GM19025 (cell line): ENCODE measurements around the gene PRKG1.

Experiments
- ATAC-seq: cut with Tn5 transposase; IDR thresholded peaks from one replicate; pipeline ENCODE4 v1.9.1; 2021; ENCODE audit warnings: mild to moderate bottlenecking, low read depth, moderate library complexity; ENCODE audit not compliant: unreplicated experiment

Gene PRKG1

GRCh38 chr10:51619365-51619764 is 545.1 kb downstream of the PRKG1 start:
- no peak for ATAC-seq

DNA sequence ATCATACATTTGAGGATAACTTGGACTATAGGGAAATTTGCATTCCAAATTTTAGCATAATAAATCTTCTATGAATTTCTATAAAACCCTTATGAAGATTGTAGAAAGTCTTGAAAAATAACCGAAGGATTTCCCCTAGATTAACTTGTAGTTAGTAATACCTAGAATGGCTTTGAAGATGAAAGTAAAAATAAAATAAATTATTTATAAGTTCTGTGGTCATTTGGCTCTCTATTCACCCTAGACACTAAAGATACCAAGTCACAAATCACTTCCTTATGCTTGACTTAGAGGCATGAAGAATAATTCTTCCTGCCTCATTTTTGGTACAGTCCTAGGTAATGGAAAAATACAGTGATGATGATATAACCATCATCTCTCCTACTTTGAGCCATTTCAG is 545.8 kb downstream of the PRKG1 start:
- ATAC-seq = no peak

DNA sequence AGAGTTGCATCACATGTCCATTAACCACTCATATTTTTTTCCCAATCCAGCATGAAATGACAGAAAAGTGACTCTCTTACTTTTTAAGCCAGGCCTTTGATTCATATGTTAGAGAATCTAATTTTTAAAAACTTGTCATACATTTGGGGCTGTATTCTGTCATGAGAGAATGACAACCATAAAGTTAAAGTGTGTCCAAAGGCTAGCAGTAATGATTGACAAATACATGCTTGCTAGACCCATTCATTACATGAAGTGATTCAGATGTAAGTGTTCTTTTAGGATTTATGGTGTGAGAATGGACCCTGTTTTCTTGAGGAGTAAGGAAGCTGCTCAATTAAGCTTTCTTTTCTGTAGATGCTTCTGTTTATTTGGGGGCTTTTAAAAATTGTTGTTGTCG is 549.7 kb downstream of the PRKG1 start:
- ATAC-seq = no peak

- no peak for ATAC-seq
These were observed 555.8 kb downstream of the PRKG1 start for GRCh38 chr10:51629934-51630639.

- ATAC-seq = no peak
These were observed 556.3 kb downstream of the PRKG1 start for GRCh38 chr10:51630640-51631005.

- no peak for ATAC-seq
These were observed 561.1 kb downstream of the PRKG1 start for GRCh38 chr10:51635436-51635835.

DNA sequence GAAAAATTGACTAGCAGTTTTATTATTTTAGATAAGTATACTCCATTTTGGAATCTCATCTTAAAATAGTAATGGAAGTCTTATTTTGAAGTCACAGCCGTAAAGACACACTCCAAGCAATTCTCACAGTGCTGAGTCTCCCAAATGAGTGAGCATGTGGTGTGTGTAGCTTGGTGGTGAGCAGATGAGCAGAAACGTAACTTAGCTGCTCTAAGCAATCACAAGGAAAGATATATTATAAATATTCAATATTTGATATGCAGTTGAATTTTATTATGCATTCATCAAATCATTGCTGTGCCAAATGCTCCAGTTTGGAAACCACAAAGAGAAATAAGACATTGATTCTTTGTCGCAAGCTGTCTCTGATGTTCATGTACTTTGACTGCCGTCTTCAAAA is 563.9 kb downstream of the PRKG1 start:
- ATAC-seq = no peak

DNA sequence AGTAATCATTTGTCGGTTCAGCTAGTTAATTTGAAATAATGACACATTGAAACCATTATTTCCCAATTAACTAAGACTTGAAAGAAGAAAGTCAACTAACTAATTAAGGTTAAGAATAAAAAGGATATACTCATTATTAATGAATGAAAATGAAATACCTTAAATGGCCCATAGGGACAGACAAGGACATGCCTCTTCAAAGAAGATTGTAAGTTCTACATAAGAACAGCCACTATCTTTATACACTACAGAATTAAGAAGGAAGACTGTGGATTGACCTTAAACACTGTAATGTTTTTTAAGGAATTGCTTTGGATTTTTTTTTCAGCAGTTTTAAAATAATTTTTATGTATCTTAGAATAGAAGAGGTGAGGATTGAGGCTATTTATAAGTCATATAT is 564.5 kb downstream of the PRKG1 start:
- ATAC-seq = no peak

DNA sequence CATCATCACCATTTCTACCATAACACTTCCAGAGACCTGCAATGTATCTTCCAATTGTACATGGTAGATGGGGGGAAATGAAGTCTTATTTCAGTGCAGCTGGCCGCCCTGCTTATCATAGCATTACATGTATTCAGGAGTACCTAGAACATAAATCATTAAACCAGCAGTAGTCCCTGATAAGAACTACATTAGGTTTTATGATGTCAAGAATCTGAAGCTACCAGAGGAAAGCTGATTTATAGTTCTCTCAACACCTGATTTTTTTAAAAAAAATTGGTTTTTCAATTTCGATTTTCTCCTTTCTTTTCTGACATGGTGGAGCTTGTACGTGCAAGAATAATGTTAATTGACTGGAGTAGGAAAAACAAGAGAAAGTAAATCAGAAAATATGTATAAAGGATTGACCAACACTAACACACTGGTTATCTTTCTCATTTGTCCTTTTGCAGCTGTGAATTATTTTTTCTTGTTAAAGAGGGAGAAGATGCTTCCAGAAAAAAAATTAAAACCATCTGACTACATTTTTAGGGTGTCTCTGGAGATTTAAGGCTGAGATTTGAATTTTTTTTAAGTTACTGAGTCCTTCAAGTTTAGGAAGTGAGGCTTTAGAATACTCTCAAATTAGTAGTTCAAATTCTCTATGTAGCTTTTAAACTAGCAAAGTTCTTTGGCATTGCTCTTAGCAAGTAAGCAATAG is 566.0 kb downstream of the PRKG1 start:
- no peak for ATAC-seq

GRCh38 chr10:51642581-51642980 is 568.3 kb downstream of the PRKG1 start:
- ATAC-seq = no peak

GRCh38 chr10:51643734-51644133 is 569.4 kb downstream of the PRKG1 start:
- no peak for ATAC-seq

DNA sequence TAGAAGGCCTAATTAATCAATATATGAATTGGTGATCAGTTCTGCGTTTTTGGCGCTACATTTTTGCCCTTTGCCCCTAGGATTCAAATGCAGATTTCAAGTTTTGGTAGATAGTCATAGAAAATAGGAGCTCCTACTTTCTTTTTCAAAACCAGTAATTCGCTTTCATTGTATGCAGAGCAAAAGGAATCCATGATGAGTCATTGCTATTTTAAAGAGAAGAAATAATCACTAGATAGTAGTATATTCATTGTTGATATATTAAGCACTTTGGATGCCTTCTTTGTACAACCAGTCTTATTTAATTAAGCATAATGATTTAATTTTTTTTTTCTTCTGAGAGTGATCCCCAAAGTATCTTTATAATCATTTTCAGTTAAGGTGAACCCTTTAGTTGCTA is 574.8 kb downstream of the PRKG1 start:
- no peak for ATAC-seq

DNA sequence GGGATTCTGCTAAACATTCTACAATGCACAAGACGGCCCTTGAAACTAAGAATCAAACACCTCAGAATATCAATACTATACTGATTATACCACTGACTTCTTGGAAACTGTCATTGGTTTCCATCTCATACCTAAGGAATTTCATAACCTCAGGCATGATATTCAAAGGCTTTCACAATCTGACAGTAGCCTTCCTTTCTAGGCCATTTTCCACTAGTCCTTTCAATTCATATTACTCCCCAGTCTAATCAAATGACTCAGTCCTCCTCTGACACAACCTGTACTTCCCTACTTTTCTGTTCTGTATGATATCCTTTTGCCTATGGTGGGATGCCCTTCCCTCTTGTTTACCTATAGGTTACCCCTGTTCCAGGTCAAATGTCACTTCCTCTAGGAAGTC is 576.8 kb downstream of the PRKG1 start:
- no peak for ATAC-seq

DNA sequence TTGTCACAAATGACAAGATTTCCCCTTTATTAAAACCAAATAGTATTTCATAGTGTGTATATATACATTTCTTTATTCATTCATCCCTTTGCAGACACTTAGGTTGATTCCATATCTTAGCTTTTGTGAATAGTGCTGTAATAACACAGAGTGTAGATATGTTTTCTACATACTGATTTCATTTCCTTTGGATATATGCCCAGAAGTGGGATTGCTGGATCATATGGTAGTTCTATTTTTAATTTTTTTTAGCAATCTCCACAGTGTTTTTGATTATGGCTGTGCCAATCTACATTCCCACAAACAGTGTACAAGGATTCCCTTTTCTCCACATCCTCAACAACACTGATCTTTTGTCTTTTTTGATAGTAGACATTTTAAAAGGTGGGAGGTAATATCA is 578.7 kb downstream of the PRKG1 start:
- ATAC-seq = no peak

DNA sequence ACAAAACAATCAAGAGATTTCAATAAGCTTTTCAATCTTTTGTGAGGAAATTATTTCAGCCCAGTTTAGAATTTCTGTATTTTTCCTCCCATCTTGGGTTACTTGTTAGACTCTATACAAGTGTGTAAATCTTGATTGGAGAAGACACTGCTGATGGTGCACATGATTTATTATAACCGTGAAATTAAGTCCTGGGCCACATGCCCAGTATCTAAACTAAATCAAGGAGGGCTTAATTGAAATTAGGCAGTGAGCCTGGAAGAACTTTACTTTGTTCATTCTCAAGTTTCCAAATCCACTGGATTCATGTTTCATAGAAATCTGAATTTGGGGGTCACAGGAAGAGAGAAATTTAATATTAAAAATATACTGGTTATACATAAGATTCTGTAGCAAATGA is 580.6 kb downstream of the PRKG1 start:
- no peak for ATAC-seq

DNA sequence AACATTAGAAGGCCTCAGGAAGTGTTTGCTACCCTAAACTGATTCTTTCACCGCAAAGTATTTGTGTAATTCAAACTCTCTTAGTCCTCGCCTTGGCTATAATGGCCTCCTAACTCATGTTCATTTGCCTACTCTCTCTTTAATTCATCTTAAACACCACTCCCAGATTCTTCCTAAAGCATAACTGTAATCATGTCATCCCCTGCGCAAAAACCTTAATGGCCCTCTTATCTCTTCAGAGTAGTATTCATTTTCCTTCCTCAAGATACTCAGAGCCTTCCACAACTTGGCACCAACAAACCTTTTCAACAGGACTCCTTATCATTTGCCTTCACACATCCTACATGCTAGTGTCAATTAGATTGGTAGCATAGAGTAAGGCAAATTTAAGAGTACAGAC is 582.2 kb downstream of the PRKG1 start:
- no peak for ATAC-seq

- ATAC-seq = no peak
These were observed 583.7 kb downstream of the PRKG1 start for GRCh38 chr10:51658000-51658399.

GRCh38 chr10:51659344-51659743 is 585.1 kb downstream of the PRKG1 start:
- no peak for ATAC-seq

DNA sequence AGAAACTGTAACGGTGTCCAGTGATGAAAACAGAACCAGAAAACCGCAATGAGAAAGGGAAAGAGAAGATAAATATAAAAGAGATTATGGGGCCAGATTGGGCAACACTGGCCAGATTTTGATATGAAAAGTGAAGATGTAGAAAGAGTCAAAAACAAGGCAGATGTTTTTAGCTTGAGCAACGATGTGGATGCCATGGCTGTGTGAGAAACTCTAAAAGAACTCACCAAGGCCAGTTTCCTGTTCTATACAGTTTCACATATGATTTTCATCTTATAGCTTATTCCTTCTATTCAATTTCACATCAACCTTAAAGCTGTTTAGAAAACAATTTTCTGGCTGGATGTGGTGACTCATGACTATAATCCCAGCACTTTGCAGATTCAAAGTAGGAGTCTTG is 588.8 kb downstream of the PRKG1 start:
- no peak for ATAC-seq

DNA sequence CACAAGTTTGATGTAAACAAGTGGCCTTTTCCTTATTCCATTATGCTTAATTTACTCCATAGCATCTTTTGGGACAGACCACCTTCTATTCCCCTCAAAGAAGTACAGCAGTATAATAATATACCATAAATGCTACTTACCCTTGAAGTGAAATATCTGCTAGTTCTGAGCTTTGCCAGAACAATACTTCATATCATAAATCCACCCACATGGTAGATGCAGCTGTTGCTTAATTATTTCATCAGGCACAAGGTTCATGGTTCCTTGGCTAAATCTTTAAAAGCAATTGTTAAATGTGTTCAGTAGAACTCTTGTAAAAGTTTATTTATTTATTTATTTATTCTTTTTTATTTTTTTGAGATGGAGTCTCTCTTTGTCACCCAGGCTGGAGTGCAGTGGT is 592.2 kb downstream of the PRKG1 start:
- no peak for ATAC-seq

DNA sequence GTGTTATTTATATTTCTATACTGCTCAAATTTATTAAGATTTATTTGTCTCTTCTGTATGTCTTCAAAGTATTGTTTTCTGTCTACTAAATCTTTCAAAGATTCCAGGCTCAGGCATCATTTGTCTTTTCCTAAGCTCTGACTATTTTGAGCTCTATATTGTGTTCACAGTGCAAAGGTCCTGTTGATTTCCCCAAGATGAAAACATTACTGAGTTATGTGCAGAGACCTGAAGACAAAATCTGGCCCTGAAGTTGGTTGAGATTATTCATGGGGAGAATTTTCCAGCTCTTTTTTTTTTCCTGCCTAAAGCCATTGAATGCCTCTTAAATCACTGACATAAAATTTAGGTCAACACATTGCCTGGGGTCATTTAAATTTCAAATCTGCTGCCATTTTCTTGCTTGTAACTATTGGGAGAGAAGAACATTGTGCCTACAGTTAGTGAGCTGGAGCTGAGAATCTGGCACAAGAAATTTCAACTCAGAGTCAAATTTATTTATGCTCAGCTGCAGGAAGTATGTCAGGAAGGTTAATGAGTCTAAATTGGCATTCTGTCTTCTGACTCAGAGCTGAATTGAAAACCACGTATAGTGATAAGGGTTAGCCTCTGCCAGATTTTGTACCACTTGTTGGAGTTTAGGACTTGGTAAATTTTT is 593.5 kb downstream of the PRKG1 start:
- ATAC-seq = no peak

GRCh38 chr10:51668336-51668689 is 594.0 kb downstream of the PRKG1 start:
- ATAC-seq = no peak
